SK-N-SH treated with all-trans-retinoic acid at 6 μM for 48 hours (cell line): ENCODE measurements around the gene DCC.

Experiments used
- ATAC-seq: fragments of 200-7000 bp; cut with Tn5 transposase; 3 replicates; pipeline ENCODE4 v1.9.1; 2020; ENCODE audit warnings: mild to moderate bottlenecking, moderate library complexity
- ARNTL ChIP-seq: fragments of 450-650 bp; formaldehyde crosslinking; IDR thresholded peaks from 2 replicates; pipeline ENCODE4 v1.5.0; 2020; ENCODE audit warnings: low read depth, mild to moderate bottlenecking, moderate library complexity, borderline replicate concordance
- BACH2 ChIP-seq: fragments of 250-450 bp; sonication (Bioruptor Pico); IDR thresholded peaks from 2 replicates; pipeline ENCODE4 v1.9.0; 2021; ENCODE audit warnings: mild to moderate bottlenecking, borderline replicate concordance
- CSDC2 ChIP-seq: fragments of 250-450 bp; sonication (Bioruptor Pico); IDR thresholded peaks from 2 replicates; pipeline ENCODE4 v1.5.0; 2020; ENCODE audit warnings: mild to moderate bottlenecking, moderate library complexity
- GLIS3 ChIP-seq: fragments of 250-450 bp; sonication (Bioruptor Pico); IDR thresholded peaks from 2 replicates; pipeline ENCODE4 v1.5.0; 2020; ENCODE audit warnings: mild to moderate bottlenecking, moderate library complexity
- ISL1 ChIP-seq: fragments of 250-450 bp; sonication (Bioruptor Pico); IDR thresholded peaks from 2 replicates; pipeline ENCODE4 v2.1.2; 2022; ENCODE audit warnings: mild to moderate bottlenecking, moderate library complexity
- PPARA ChIP-seq: fragments of 250-450 bp; sonication (Bioruptor Pico); IDR thresholded peaks from 2 replicates; pipeline ENCODE4 v1.5.0; 2020; ENCODE audit warnings: mild to moderate bottlenecking, borderline replicate concordance
- RARB ChIP-seq: fragments of 250-450 bp; sonication (Bioruptor Pico); IDR thresholded peaks from 2 replicates; pipeline ENCODE4 v1.8.0; 2021; ENCODE audit warnings: mild to moderate bottlenecking, moderate library complexity
- SNAI2 ChIP-seq: fragments of 250-450 bp; sonication (Bioruptor Pico); IDR thresholded peaks from 2 replicates; pipeline ENCODE4 v1.5.0; 2020; ENCODE audit warnings: mild to moderate bottlenecking, moderate library complexity
- TCF4 ChIP-seq: fragments of 250-450 bp; sonication (Bioruptor Pico); IDR thresholded peaks from 2 replicates; pipeline ENCODE4 v1.8.0; 2021; ENCODE audit warnings: mild to moderate bottlenecking, moderate library complexity, borderline replicate concordance
- TOX ChIP-seq: fragments of 250-450 bp; sonication (Bioruptor Pico); IDR thresholded peaks from 2 replicates; pipeline ENCODE4 v1.8.0; 2021; ENCODE audit warnings: mild to moderate bottlenecking, moderate library complexity, borderline replicate concordance
- ZC3H10 ChIP-seq: fragments of 250-450 bp; sonication (Bioruptor Pico); IDR thresholded peaks from 2 replicates; pipeline ENCODE4 v1.5.1; 2021; ENCODE audit warnings: mild to moderate bottlenecking, moderate library complexity
- ZFP3 ChIP-seq: fragments of 250-450 bp; sonication (Bioruptor Pico); IDR thresholded peaks from 2 replicates; pipeline ENCODE4 v1.5.0; 2020; ENCODE audit warnings: mild to moderate bottlenecking, moderate library complexity
- ZFP30 ChIP-seq: fragments of 450-650 bp; formaldehyde crosslinking; IDR thresholded peaks from 2 replicates; pipeline ENCODE4 v1.5.0; 2022; ENCODE audit warnings: mild to moderate bottlenecking, moderate library complexity
- ZNF565 ChIP-seq: fragments of 450-650 bp; formaldehyde crosslinking; conservative IDR thresholded peaks from 2 replicates; pipeline ENCODE4 v1.5.0; 2020; ENCODE audit warnings: low read depth, mild to moderate bottlenecking, moderate library complexity
- ZNF70 ChIP-seq: fragments of 450-650 bp; formaldehyde crosslinking; IDR thresholded peaks from 2 replicates; pipeline ENCODE4 v1.5.0; 2020; ENCODE audit warnings: mild to moderate bottlenecking, moderate library complexity
- ZNF8 ChIP-seq: fragments of 450-650 bp; formaldehyde crosslinking; IDR thresholded peaks from 2 replicates; pipeline ENCODE4 v1.5.0; 2020; ENCODE audit warnings: mild to moderate bottlenecking, moderate library complexity
- TF ChIP-seq, protein P1 (sequence below): fragments of 250-450 bp; sonication (Bioruptor Pico); IDR thresholded peaks from 2 replicates; pipeline ENCODE4 v1.5.0; 2020; ENCODE audit warnings: mild to moderate bottlenecking, moderate library complexity
- TF ChIP-seq, protein P2 (sequence below): fragments of 250-450 bp; sonication (Bioruptor Pico); IDR thresholded peaks from 2 replicates; pipeline ENCODE4 v1.8.0; 2020; ENCODE audit warnings: mild to moderate bottlenecking, moderate library complexity, borderline replicate concordance
- TF ChIP-seq, protein P3 (sequence below): fragments of 250-450 bp; sonication (Bioruptor Pico); IDR thresholded peaks from 2 replicates; pipeline ENCODE4 v1.5.1; 2021; ENCODE audit warnings: mild to moderate bottlenecking, moderate library complexity
- TF ChIP-seq, protein P4 (sequence below): fragments of 250-450 bp; sonication (Bioruptor Pico); IDR thresholded peaks from 2 replicates; pipeline ENCODE4 v1.8.0; 2021; ENCODE audit warnings: low read depth, mild to moderate bottlenecking, moderate library complexity, borderline replicate concordance

Gene DCC

DNA sequence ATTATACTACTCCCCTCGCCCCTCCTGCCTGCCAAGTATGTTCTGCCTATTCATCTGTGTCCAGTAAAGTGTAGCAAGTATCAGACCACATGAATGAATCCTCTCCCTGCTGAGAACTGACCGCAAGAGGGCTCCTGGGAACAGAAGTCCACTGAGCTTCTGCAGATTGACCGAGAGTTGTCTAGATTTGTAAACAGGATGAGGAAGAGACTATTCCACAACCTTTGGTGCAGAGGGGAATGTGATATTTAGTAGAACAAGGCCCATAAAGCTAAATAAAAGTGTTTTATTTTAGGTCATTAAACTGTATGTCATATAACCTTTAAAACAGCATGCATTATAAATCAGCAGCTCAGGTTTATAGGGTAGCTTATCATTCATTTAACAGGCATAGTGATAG is 377.0 kb downstream of the DCC start:
- TF ChIP-seq BACH2 (CRISPR knock-in tag) (no peak), ISL1 (CRISPR knock-in tag) (no peak), ZFP30 (CRISPR knock-in tag) (no peak), ZNF70 (CRISPR knock-in tag) (no peak), ZFP3 (CRISPR knock-in tag) (no peak), TCF4 (CRISPR knock-in tag) (no peak), ARNTL (CRISPR knock-in tag) (no peak), SNAI2 (no peak), TOX (no peak), GLIS3 (CRISPR knock-in tag) (no peak), PPARA (CRISPR knock-in tag) (no peak), ZC3H10 (CRISPR knock-in tag) (no peak)
- TF ChIP-seq, protein P1, sequence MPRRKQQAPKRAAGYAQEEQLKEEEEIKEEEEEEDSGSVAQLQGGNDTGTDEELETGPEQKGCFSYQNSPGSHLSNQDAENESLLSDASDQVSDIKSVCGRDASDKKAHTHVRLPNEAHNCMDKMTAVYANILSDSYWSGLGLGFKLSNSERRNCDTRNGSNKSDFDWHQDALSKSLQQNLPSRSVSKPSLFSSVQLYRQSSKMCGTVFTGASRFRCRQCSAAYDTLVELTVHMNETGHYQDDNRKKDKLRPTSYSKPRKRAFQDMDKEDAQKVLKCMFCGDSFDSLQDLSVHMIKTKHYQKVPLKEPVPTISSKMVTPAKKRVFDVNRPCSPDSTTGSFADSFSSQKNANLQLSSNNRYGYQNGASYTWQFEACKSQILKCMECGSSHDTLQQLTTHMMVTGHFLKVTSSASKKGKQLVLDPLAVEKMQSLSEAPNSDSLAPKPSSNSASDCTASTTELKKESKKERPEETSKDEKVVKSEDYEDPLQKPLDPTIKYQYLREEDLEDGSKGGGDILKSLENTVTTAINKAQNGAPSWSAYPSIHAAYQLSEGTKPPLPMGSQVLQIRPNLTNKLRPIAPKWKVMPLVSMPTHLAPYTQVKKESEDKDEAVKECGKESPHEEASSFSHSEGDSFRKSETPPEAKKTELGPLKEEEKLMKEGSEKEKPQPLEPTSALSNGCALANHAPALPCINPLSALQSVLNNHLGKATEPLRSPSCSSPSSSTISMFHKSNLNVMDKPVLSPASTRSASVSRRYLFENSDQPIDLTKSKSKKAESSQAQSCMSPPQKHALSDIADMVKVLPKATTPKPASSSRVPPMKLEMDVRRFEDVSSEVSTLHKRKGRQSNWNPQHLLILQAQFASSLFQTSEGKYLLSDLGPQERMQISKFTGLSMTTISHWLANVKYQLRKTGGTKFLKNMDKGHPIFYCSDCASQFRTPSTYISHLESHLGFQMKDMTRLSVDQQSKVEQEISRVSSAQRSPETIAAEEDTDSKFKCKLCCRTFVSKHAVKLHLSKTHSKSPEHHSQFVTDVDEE (CRISPR knock-in tag), result no peak
- TF ChIP-seq, protein P2, sequence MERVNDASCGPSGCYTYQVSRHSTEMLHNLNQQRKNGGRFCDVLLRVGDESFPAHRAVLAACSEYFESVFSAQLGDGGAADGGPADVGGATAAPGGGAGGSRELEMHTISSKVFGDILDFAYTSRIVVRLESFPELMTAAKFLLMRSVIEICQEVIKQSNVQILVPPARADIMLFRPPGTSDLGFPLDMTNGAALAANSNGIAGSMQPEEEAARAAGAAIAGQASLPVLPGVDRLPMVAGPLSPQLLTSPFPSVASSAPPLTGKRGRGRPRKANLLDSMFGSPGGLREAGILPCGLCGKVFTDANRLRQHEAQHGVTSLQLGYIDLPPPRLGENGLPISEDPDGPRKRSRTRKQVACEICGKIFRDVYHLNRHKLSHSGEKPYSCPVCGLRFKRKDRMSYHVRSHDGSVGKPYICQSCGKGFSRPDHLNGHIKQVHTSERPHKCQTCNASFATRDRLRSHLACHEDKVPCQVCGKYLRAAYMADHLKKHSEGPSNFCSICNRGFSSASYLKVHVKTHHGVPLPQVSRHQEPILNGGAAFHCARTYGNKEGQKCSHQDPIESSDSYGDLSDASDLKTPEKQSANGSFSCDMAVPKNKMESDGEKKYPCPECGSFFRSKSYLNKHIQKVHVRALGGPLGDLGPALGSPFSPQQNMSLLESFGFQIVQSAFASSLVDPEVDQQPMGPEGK (CRISPR knock-in tag), result no peak
- TF ChIP-seq, all 23 proteins: peak for 0
- ATAC-seq, result no peak

DNA sequence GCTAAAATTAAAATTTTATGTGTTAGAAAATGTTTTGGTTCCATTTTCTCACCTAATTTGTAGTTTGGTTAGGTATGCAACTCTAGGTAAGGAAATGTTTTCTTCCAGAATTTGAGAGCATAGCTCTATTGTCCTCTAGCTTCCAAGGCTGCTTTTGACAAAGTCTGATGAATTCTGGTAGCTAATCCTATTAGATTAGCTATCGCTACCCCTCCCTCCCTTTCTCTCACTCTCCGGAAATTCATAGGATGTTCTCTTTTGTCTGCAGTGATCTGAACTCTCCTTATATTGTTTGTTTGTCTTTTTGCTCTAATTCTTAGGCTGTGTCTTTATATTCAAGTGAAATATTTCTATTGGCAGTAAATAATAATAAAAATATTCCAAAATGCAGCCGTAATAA is 382.9 kb downstream of the DCC start:
- no peak for ATAC-seq
- TF ChIP-seq RARB (no peak), ZNF8 (CRISPR knock-in tag) (no peak), ZNF70 (CRISPR knock-in tag) (no peak), ZFP3 (CRISPR knock-in tag) (no peak), ZC3H10 (CRISPR knock-in tag) (no peak), CSDC2 (CRISPR knock-in tag) (no peak), PPARA (CRISPR knock-in tag) (no peak), TOX (no peak), ARNTL (CRISPR knock-in tag) (no peak), TCF4 (CRISPR knock-in tag) (no peak)
- TF ChIP-seq, protein P3, sequence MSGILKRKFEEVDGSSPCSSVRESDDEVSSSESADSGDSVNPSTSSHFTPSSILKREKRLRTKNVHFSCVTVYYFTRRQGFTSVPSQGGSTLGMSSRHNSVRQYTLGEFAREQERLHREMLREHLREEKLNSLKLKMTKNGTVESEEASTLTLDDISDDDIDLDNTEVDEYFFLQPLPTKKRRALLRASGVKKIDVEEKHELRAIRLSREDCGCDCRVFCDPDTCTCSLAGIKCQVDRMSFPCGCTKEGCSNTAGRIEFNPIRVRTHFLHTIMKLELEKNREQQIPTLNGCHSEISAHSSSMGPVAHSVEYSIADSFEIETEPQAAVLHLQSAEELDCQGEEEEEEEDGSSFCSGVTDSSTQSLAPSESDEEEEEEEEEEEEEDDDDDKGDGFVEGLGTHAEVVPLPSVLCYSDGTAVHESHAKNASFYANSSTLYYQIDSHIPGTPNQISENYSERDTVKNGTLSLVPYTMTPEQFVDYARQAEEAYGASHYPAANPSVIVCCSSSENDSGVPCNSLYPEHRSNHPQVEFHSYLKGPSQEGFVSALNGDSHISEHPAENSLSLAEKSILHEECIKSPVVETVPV (CRISPR knock-in tag), result no peak
- TF ChIP-seq, protein P2 (CRISPR knock-in tag), result no peak
- TF ChIP-seq, protein P4, sequence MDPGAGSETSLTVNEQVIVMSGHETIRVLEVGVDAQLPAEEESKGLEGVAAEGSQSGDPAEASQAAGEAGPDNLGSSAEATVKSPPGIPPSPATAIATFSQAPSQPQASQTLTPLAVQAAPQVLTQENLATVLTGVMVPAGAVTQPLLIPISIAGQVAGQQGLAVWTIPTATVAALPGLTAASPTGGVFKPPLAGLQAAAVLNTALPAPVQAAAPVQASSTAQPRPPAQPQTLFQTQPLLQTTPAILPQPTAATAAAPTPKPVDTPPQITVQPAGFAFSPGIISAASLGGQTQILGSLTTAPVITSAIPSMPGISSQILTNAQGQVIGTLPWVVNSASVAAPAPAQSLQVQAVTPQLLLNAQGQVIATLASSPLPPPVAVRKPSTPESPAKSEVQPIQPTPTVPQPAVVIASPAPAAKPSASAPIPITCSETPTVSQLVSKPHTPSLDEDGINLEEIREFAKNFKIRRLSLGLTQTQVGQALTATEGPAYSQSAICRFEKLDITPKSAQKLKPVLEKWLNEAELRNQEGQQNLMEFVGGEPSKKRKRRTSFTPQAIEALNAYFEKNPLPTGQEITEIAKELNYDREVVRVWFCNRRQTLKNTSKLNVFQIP (CRISPR knock-in tag), result no peak

DNA sequence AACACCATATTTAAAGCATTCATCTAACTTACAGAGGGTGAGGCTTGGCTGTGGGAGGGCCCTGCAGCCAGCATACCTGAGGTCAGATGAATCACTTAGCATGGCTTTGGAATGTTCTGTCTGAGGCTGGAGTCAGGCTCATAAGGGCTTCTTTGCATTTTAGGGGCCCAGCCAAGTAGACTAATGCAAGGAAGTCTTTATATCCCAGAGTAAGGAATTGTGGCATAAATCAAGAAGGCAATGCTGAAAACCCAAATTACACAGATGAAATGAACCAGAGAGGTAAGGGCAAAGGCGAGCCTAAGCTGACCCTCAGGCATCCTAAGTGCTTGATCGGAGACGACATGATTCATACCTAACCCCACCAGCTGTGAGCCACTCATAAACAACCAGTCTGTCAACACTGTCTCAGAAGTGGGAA is 383.6 kb downstream of the DCC start:
- no peak for ATAC-seq
- TF ChIP-seq, protein P1 (CRISPR knock-in tag), result no peak
- TF ChIP-seq RARB, result no peak
- TF ChIP-seq, protein P2 (CRISPR knock-in tag), result no peak
- TF ChIP-seq ZNF70 (CRISPR knock-in tag), result no peak
- TF ChIP-seq ZNF565 (CRISPR knock-in tag), result no peak
- TF ChIP-seq ARNTL (CRISPR knock-in tag), result no peak
- no peak for TF ChIP-seq GLIS3 (CRISPR knock-in tag)
- TF ChIP-seq, protein P3 (CRISPR knock-in tag), result no peak
- no peak for TF ChIP-seq ZNF8 (CRISPR knock-in tag)
